Measurements from ENCODE around the gene FOXE1. TPM values are rescaled to one million over a fixed set of nuclear protein-coding genes. Genes with fewer than 3 reads are reported as not detected.

FOXE1 gene
- total RNA-seq, 1 experiment from 2014 or later = not detected

- no peak overlapping the region for H3K27ac ChIP-seq (ENCODE audit: low read depth, low read length, poor library complexity, severe bottlenecking)
- no peaks in the 10 kb centered on the region for H3K9me3 ChIP-seq (ENCODE audit: low read depth, low read length, poor library complexity, severe bottlenecking)
- H3K36me3 ChIP-seq (ENCODE audit: insufficient read depth, low read length, poor library complexity, severe bottlenecking) = no peaks in the 10 kb centered on the region
- intact Hi-C loops (cut with micrococcal nuclease; ENCODE audit: unreplicated experiment) = no loop called here
- BruUV-seq (replicated peaks) = no TSS peak
- DNase-seq (ENCODE audit: low spot score) = no peak
- no peak overlapping the region for H3K4me3 ChIP-seq (ENCODE audit: low read depth, low read length, poor library complexity, severe bottlenecking)
- TF ChIP-seq, protein P1, sequence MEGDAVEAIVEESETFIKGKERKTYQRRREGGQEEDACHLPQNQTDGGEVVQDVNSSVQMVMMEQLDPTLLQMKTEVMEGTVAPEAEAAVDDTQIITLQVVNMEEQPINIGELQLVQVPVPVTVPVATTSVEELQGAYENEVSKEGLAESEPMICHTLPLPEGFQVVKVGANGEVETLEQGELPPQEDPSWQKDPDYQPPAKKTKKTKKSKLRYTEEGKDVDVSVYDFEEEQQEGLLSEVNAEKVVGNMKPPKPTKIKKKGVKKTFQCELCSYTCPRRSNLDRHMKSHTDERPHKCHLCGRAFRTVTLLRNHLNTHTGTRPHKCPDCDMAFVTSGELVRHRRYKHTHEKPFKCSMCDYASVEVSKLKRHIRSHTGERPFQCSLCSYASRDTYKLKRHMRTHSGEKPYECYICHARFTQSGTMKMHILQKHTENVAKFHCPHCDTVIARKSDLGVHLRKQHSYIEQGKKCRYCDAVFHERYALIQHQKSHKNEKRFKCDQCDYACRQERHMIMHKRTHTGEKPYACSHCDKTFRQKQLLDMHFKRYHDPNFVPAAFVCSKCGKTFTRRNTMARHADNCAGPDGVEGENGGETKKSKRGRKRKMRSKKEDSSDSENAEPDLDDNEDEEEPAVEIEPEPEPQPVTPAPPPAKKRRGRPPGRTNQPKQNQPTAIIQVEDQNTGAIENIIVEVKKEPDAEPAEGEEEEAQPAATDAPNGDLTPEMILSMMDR (conservative IDR thresholded peaks at IDR 0.05; ENCODE audit: low read depth, low read length) = no peak
- no peak for TF ChIP-seq EZH2 (IDR thresholded peaks at IDR 0.05; ENCODE audit: borderline replicate concordance, low read depth, low read length, poor library complexity, severe bottlenecking)
- H3K27me3 ChIP-seq (replicated peaks; ENCODE audit: insufficient read depth, low read depth, low read length, poor library complexity) = peaks cover 15% of the 10 kb centered on the region
- ChIA-PET POLR2A (ENCODE audit: low non-redundant PET) (no interaction called here), CTCF (interaction anchor here (1.4 kb wide), 1 partner anchor 15 kb away, joined by 3 read pairs; no protein-coding TSS in a partner anchor)
- H3K4me1 ChIP-seq (ENCODE audit: insufficient read depth, low read length, poor library complexity, severe bottlenecking) = no peaks in the 10 kb centered on the region
Measured at GRCh38 chr9:97875111-97875510, 22.1 kb downstream of the FOXE1 start.

GRCh38 chr9:97876061-97876460 is 23.0 kb downstream of the FOXE1 start:
- Histone ChIP-seq H3K27me3 (replicated peaks; ENCODE audit: insufficient read depth, low read depth, low read length, poor library complexity) (peaks cover 7% of the 10 kb centered on the region), H3K9me3 (ENCODE audit: low read depth, low read length, poor library complexity, severe bottlenecking) (no peaks in the 10 kb centered on the region), H3K27ac (ENCODE audit: low read depth, low read length, poor library complexity, severe bottlenecking) (no peak overlapping the region), H3K4me3 (ENCODE audit: low read depth, low read length, poor library complexity, severe bottlenecking) (no peak overlapping the region), H3K4me1 (ENCODE audit: insufficient read depth, low read length, poor library complexity, severe bottlenecking) (no peaks in the 10 kb centered on the region), H3K36me3 (ENCODE audit: insufficient read depth, low read length, poor library complexity, severe bottlenecking) (no peaks in the 10 kb centered on the region)
- TF ChIP-seq, protein P1 (conservative IDR thresholded peaks at IDR 0.05; ENCODE audit: low read depth, low read length) = no peak
- no peak for TF ChIP-seq EZH2 (IDR thresholded peaks at IDR 0.05; ENCODE audit: borderline replicate concordance, low read depth, low read length, poor library complexity, severe bottlenecking)
- intact Hi-C loops (cut with micrococcal nuclease; ENCODE audit: unreplicated experiment) = no loop called here
- CTCF ChIA-PET = no interaction called here
- POLR2A ChIA-PET (ENCODE audit: low non-redundant PET) = no interaction called here
- DNase-seq (ENCODE audit: low spot score) = no peak
- no TSS peak for BruUV-seq (replicated peaks)

GRCh38 chr9:97880336-97880735 is 27.3 kb downstream of the FOXE1 start:
- no TSS peak for BruUV-seq (replicated peaks)
- H3K4me3 ChIP-seq (ENCODE audit: low read depth, low read length, poor library complexity, severe bottlenecking) = no peak overlapping the region
- H3K27me3 ChIP-seq (replicated peaks; ENCODE audit: insufficient read depth, low read depth, low read length, poor library complexity) = peaks cover 17% of the 10 kb centered on the region
- H3K36me3 ChIP-seq (ENCODE audit: insufficient read depth, low read length, poor library complexity, severe bottlenecking) = no peaks in the 10 kb centered on the region
- ChIA-PET CTCF (no interaction called here), POLR2A (ENCODE audit: low non-redundant PET) (no interaction called here)
- H3K4me1 ChIP-seq (ENCODE audit: insufficient read depth, low read length, poor library complexity, severe bottlenecking) = no peaks in the 10 kb centered on the region
- no peaks in the 10 kb centered on the region for H3K9me3 ChIP-seq (ENCODE audit: low read depth, low read length, poor library complexity, severe bottlenecking)
- no peak for DNase-seq (ENCODE audit: low spot score)
- no peak overlapping the region for H3K27ac ChIP-seq (ENCODE audit: low read depth, low read length, poor library complexity, severe bottlenecking)
- intact Hi-C loops (cut with micrococcal nuclease; ENCODE audit: unreplicated experiment) = no loop called here
- no peak for TF ChIP-seq EZH2 (IDR thresholded peaks at IDR 0.05; ENCODE audit: borderline replicate concordance, low read depth, low read length, poor library complexity, severe bottlenecking)
- TF ChIP-seq, protein P1 (conservative IDR thresholded peaks at IDR 0.05; ENCODE audit: low read depth, low read length) = no peak
